ENCODE results near the gene IL17A.

- TF ChIP-seq CTCF (conservative IDR thresholded peaks at IDR 0.05; ENCODE audit: low read depth, low read length), result no peak
- TF ChIP-seq EZH2phosphoT487 (IDR thresholded peaks at IDR 0.05; ENCODE audit: borderline replicate concordance, low read length), result no peak
- no peak for TF ChIP-seq EZH2 (IDR thresholded peaks at IDR 0.05; ENCODE audit: low read length, unreplicated experiment)
Measured at GRCh38 chr6:52161689-52162438, 24.3 kb upstream of the IL17A start.

All from PC-3 (cell line).